Activated gamma-delta T cell (primary cell): Measurements from ENCODE around the gene LRRC4.
A peak's percentile ranks its signal among the peaks of the same experiment; 100 is the strongest.

Experiments used
- DNase-seq: peaks from one replicate; lab custom pipeline; 2025; lab: John Stamatoyannopoulos, UW
- total RNA-seq, 2 donors: gene quantifications; one replicate each; lab custom pipeline; 2026; lab: John Stamatoyannopoulos, UW

The LRRC4 gene
- total RNA-seq: 0.20 to 0.74 reads per million in 2 donors

- DNase-seq: peak; percentile 23
These were observed at the start of gene LRRC4 for GRCh38 chr7:128030654-128031611. Gene LRRC4 (minus strand): TSS chr7:128031437. CDS start chr7:128030640, 797 bp downstream.

GRCh38 chr7:128080169-128080568 lies 48.9 kb upstream of the LRRC4 start:
- DNase-seq: no peak

GRCh38 chr7:128078309-128078708 lies 47.1 kb upstream of the LRRC4 start:
- no peak for DNase-seq

- DNase-seq: no peak
These were observed 45.6 kb upstream of the LRRC4 start for GRCh38 chr7:128076796-128077271.

- no peak for DNase-seq
These were observed 45.1 kb upstream of the LRRC4 start for GRCh38 chr7:128076196-128076795.

- no peak for DNase-seq
These were observed 44.2 kb upstream of the LRRC4 start for GRCh38 chr7:128075242-128076095.

GRCh38 chr7:128074736-128075135 lies 43.5 kb upstream of the LRRC4 start:
- no peak for DNase-seq

GRCh38 chr7:128074336-128074735 lies 43.1 kb upstream of the LRRC4 start:
- DNase-seq: no peak

GRCh38 chr7:128073671-128074310 lies 42.6 kb upstream of the LRRC4 start:
- no peak for DNase-seq

- DNase-seq: no peak
These were observed 40.6 kb upstream of the LRRC4 start for GRCh38 chr7:128071801-128072200.

GRCh38 chr7:128071376-128071775 lies 40.1 kb upstream of the LRRC4 start:
- no peak for DNase-seq

GRCh38 chr7:128069373-128070364 lies 38.4 kb upstream of the LRRC4 start:
- DNase-seq: no peak

- DNase-seq: no peak
These were observed 37.5 kb upstream of the LRRC4 start for GRCh38 chr7:128068785-128069184.

- no peak for DNase-seq
These were observed 36.7 kb upstream of the LRRC4 start for GRCh38 chr7:128067983-128068382.

- DNase-seq: no peak
These were observed 35.6 kb upstream of the LRRC4 start for GRCh38 chr7:128066858-128067257.

- DNase-seq: no peak
These were observed 35.2 kb upstream of the LRRC4 start for GRCh38 chr7:128066395-128066794.

GRCh38 chr7:128065872-128066271 lies 34.6 kb upstream of the LRRC4 start:
- DNase-seq: no peak

- no peak for DNase-seq
These were observed 31.9 kb upstream of the LRRC4 start for GRCh38 chr7:128063088-128063487.

- no peak for DNase-seq
These were observed 28.8 kb upstream of the LRRC4 start for GRCh38 chr7:128060018-128060417.
